Nephron progenitor cell (in vitro differentiated cells): Measurements from ENCODE around the gene GPC5.

Experiments
- DNase-seq: peaks from one replicate; pipeline ENCODE4 v3.0.0; 2021
- H3K27ac Mint-ChIP-seq: 2 replicates; pipeline ENCODE4 v1.8.0; 2021; ENCODE audit warnings: mild to moderate bottlenecking, moderate library complexity, mixed read lengths
- H3K27me3 Mint-ChIP-seq: 2 replicates; pipeline ENCODE4 v1.8.0; 2021; ENCODE audit warnings: mild to moderate bottlenecking, low read depth, mixed read lengths; ENCODE audit not compliant: poor library complexity
- H3K36me3 Mint-ChIP-seq: 2 replicates; pipeline ENCODE4 v1.8.0; 2021; ENCODE audit warnings: low read depth, mixed read lengths
- H3K4me1 Mint-ChIP-seq: 2 replicates; pipeline ENCODE4 v1.8.0; 2021; ENCODE audit warnings: mixed read lengths
- H3K4me3 Mint-ChIP-seq: 2 replicates; pipeline ENCODE4 v1.8.0; 2021; ENCODE audit warnings: mild to moderate bottlenecking, moderate library complexity, mixed read lengths
- H3K9me3 Mint-ChIP-seq: 2 replicates; pipeline ENCODE4 v1.8.0; 2021; ENCODE audit warnings: mild to moderate bottlenecking, moderate library complexity, mixed read lengths
- CTCF ChIP-seq: fragments of 200-600 bp; sonication (generic); IDR thresholded peaks from 2 replicates; pipeline ENCODE4 v1.5.0; 2021; ENCODE audit warnings: antibody characterized with exemption

GPC5 gene

DNA sequence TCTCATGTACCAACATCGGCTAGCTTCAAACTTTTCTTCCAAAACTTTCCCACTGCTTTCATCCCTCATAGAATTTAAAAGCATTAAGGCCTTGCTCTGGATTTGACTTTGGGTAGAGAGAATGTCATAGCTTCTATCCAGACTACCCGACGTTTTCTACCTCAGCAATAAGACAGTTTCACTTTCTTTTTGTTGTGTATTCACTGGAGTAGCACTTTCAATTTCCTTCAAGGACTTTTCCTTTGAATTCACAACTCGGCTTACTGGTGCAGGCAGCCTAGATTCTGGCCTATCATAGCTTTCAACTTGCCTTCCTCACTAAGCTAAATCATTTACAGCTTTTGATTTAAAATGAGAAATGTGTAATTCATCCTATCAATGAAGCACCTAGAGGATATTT lies 1407.8 kb downstream of the GPC5 start:
- no peak overlapping the region for H3K27ac Mint-ChIP-seq
- DNase-seq, result no peak
- no peaks in the 10 kb centered on the region for H3K9me3 Mint-ChIP-seq
- no peaks in the 10 kb centered on the region for H3K27me3 Mint-ChIP-seq
- H3K36me3 Mint-ChIP-seq, result no peaks in the 10 kb centered on the region
- no peak overlapping the region for H3K4me3 Mint-ChIP-seq
- TF ChIP-seq CTCF, result no peak
- H3K4me1 Mint-ChIP-seq, result no peaks in the 10 kb centered on the region

- DNase-seq, result no peak
- H3K27me3 Mint-ChIP-seq, result no peaks in the 10 kb centered on the region
- TF ChIP-seq CTCF, result no peak
- H3K36me3 Mint-ChIP-seq, result no peaks in the 10 kb centered on the region
- H3K4me3 Mint-ChIP-seq, result no peak overlapping the region
- no peak overlapping the region for H3K27ac Mint-ChIP-seq
- H3K9me3 Mint-ChIP-seq, result no peaks in the 10 kb centered on the region
- H3K4me1 Mint-ChIP-seq, result no peaks in the 10 kb centered on the region
Measured at GRCh38 chr13:92807353-92807752, 1408.9 kb downstream of the GPC5 start.

DNA sequence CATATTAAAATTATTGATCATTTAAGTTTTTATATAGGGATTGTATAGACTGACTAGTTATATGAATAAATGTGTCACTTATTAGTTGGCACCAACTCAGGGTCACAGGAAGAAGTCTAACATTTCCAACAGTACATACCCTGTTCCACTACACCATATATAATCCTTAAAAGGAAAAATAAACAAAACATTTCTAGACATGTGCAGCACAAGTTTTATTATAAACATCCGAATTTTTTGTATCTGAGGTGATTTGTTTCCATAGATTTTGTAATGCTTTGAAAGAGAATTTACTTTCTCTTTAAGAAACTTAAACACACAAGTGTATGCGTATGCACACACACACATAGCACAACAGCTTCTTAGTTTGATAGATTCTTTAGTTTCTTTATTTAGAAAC lies 1409.5 kb downstream of the GPC5 start:
- no peak for DNase-seq
- H3K4me3 Mint-ChIP-seq, result no peak overlapping the region
- H3K36me3 Mint-ChIP-seq, result no peaks in the 10 kb centered on the region
- H3K4me1 Mint-ChIP-seq, result no peaks in the 10 kb centered on the region
- no peaks in the 10 kb centered on the region for H3K27me3 Mint-ChIP-seq
- no peak overlapping the region for H3K27ac Mint-ChIP-seq
- H3K9me3 Mint-ChIP-seq, result no peaks in the 10 kb centered on the region
- TF ChIP-seq CTCF, result no peak

DNA sequence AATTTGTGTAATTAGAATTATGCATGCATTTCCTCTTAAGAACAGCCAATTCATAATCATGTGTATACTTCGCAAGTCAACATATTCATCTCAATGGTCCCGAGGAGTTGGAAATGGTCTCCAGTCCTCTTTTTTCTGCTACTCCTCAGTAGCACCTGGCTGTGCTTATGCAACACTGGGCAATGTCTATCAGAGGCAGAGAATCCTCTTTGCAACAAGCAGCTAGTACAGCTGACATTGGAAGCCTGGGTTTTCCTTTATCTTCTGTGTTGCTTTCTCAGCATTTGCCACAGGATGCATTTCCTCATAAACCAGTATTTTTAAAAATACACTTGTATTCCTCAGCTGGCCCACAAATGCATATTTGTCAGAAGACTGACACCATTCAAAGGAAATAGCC lies 1422.9 kb downstream of the GPC5 start:
- Mint-ChIP-seq H3K27ac (no peak overlapping the region), H3K4me3 (no peak overlapping the region), H3K27me3 (peaks cover 4% of the 10 kb centered on the region)

DNA sequence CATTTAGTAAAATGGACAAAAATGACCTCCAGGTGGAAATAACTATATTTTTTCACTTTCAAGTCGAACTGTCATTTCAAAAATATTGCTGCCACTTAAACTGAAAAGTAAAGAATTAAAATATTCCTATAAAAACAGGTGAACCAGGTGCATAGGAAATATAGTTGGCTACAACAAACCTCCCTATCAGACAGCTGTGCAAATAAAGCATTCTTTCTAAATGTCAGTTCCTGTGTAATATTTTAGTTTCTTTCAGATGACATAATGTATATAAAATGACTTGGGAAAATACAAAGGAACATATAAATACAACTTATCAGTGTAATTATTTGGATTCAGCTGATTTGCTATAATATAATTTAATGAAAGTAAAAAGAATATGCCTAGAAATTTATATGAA lies 1424.6 kb downstream of the GPC5 start:
- TF ChIP-seq CTCF, result no peak
- H3K36me3 Mint-ChIP-seq, result no peaks in the 10 kb centered on the region
- H3K27ac Mint-ChIP-seq, result no peak overlapping the region
- no peak for DNase-seq
- H3K4me3 Mint-ChIP-seq, result no peak overlapping the region
- H3K9me3 Mint-ChIP-seq, result no peaks in the 10 kb centered on the region
- H3K4me1 Mint-ChIP-seq, result no peaks in the 10 kb centered on the region
- peaks cover 4% of the 10 kb centered on the region for H3K27me3 Mint-ChIP-seq

More for the DNA sequence above, 1422.9 kb downstream of the GPC5 start:
- no peak for TF ChIP-seq CTCF
- no peaks in the 10 kb centered on the region for H3K4me1 Mint-ChIP-seq
- H3K9me3 Mint-ChIP-seq, result no peaks in the 10 kb centered on the region
- DNase-seq, result no peak
- H3K36me3 Mint-ChIP-seq, result no peaks in the 10 kb centered on the region

DNA sequence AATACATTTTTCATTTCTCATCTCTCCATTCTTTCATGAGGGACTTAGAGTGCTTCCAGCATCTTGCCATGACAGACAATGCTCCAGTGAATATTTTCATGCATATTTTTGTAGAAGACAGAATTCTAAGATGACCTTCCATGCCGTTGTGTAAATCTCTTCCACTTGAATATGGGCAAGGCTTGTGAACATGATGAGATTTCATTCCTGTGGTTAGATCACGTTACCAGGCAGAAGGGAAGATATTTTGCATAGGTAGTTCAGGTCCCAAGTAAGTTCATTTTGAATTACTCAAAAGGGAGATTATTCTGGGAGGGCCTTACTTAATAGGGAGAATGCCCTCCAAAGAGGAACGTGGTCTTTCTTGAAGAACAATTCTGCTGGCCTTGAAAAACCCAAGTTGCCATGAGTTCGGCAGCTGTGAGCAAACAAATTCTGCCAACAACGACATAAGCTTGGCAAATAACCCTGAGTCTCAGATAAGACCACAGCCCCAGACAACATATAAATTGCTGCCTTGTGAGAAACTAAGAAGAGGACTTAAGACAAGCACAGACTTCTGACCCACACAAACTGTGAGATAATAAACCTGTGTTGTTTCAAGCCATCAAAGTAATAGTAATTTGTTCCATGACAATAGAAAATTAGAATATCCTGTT lies 1427.6 kb downstream of the GPC5 start:
- Mint-ChIP-seq H3K27me3 (no peaks in the 10 kb centered on the region), H3K4me1 (no peaks in the 10 kb centered on the region)
- TF ChIP-seq CTCF, result no peak

More for the DNA sequence above, 1427.6 kb downstream of the GPC5 start:
- H3K4me3 Mint-ChIP-seq, result no peak overlapping the region
- no peaks in the 10 kb centered on the region for H3K9me3 Mint-ChIP-seq
- DNase-seq, result no peak
- no peaks in the 10 kb centered on the region for H3K36me3 Mint-ChIP-seq
- no peak overlapping the region for H3K27ac Mint-ChIP-seq
